ENCODE results near the gene HPSE2.
"Not testable (repeated sequence)": the region's sequence is repeated elsewhere in the genome, so short reads cannot be mapped to it uniquely, and the experiment has no call there.

The HPSE2 gene

GRCh38 chr10:99172950-99173349 lies 62.7 kb downstream of the HPSE2 start:
- no peak overlapping the region for H3K4me3 ChIP-seq (ENCODE audit: low read depth, low read length)
- H3K36me3 ChIP-seq: no peaks in the 10 kb centered on the region
- no peaks in the 10 kb centered on the region for H3K9me3 ChIP-seq (ENCODE audit: severe bottlenecking)
- peaks cover 62% of the 10 kb centered on the region for H3K27me3 ChIP-seq (ENCODE audit: insufficient read depth, low read depth, severe bottlenecking)
- H3K27ac ChIP-seq: no peak overlapping the region
- DNase-seq: no peak
- no peak for TF ChIP-seq CTCF (IDR thresholded peaks at IDR 0.05; ENCODE audit: low read depth, low read length)

GRCh38 chr10:99172128-99172738 lies 63.4 kb downstream of the HPSE2 start:
- Histone ChIP-seq H3K9me3 (ENCODE audit: severe bottlenecking) (no peaks in the 10 kb centered on the region), H3K27ac (no peak overlapping the region), H3K4me3 (ENCODE audit: low read depth, low read length) (no peak overlapping the region), H3K36me3 (no peaks in the 10 kb centered on the region), H3K27me3 (ENCODE audit: insufficient read depth, low read depth, severe bottlenecking) (peaks cover 69% of the 10 kb centered on the region)
- TF ChIP-seq CTCF (IDR thresholded peaks at IDR 0.05; ENCODE audit: low read depth, low read length): peak; percentile 63
- DNase-seq: peak; percentile 39

GRCh38 chr10:99170116-99170675 lies 65.5 kb downstream of the HPSE2 start:
- Histone ChIP-seq H3K4me3 (ENCODE audit: low read depth, low read length) (no peak overlapping the region), H3K9me3 (ENCODE audit: severe bottlenecking) (no peaks in the 10 kb centered on the region), H3K27me3 (ENCODE audit: insufficient read depth, low read depth, severe bottlenecking) (peaks cover 70% of the 10 kb centered on the region), H3K27ac (no peak overlapping the region), H3K36me3 (no peaks in the 10 kb centered on the region)
- no peak for TF ChIP-seq CTCF (IDR thresholded peaks at IDR 0.05; ENCODE audit: low read depth, low read length)
- no peak for DNase-seq

- Histone ChIP-seq H3K27me3 (ENCODE audit: insufficient read depth, low read depth, severe bottlenecking) (peaks cover 14% of the 10 kb centered on the region), H3K36me3 (no peaks in the 10 kb centered on the region), H3K4me3 (ENCODE audit: low read depth, low read length) (no peak overlapping the region), H3K27ac (no peak overlapping the region), H3K9me3 (ENCODE audit: severe bottlenecking) (no peaks in the 10 kb centered on the region)
- DNase-seq: no peak
- no peak for TF ChIP-seq CTCF (IDR thresholded peaks at IDR 0.05; ENCODE audit: low read depth, low read length)
Measured at GRCh38 chr10:99161165-99161564, 74.5 kb downstream of the HPSE2 start.

GRCh38 chr10:99143651-99144050 lies 92.0 kb downstream of the HPSE2 start:
- TF ChIP-seq CTCF (IDR thresholded peaks at IDR 0.05; ENCODE audit: low read depth, low read length): no peak

GRCh38 chr10:99143011-99143410 lies 92.6 kb downstream of the HPSE2 start:
- Histone ChIP-seq H3K4me3 (ENCODE audit: low read depth, low read length) (no peak overlapping the region), H3K9me3 (ENCODE audit: severe bottlenecking) (no peaks in the 10 kb centered on the region), H3K36me3 (no peaks in the 10 kb centered on the region), H3K27ac (no peak overlapping the region), H3K27me3 (ENCODE audit: insufficient read depth, low read depth, severe bottlenecking) (peaks cover 69% of the 10 kb centered on the region)
- no peak for TF ChIP-seq CTCF (IDR thresholded peaks at IDR 0.05; ENCODE audit: low read depth, low read length)
- no peak for DNase-seq

More at GRCh38 chr10:99143651-99144050, 92.0 kb downstream of the HPSE2 start:
- H3K4me3 ChIP-seq (ENCODE audit: low read depth, low read length): no peak overlapping the region
- H3K27me3 ChIP-seq (ENCODE audit: insufficient read depth, low read depth, severe bottlenecking): peaks cover 71% of the 10 kb centered on the region
- H3K9me3 ChIP-seq (ENCODE audit: severe bottlenecking): no peaks in the 10 kb centered on the region
- DNase-seq: no peak
- no peak overlapping the region for H3K27ac ChIP-seq
- no peaks in the 10 kb centered on the region for H3K36me3 ChIP-seq

- not testable (repeated sequence) for DNase-seq; H3K36me3 ChIP-seq; H3K27ac ChIP-seq; H3K4me3 ChIP-seq (ENCODE audit: low read depth, low read length); H3K9me3 ChIP-seq (ENCODE audit: severe bottlenecking)
- peaks cover 37% of the 10 kb centered on the region for H3K27me3 ChIP-seq (ENCODE audit: insufficient read depth, low read depth, severe bottlenecking)
Measured at GRCh38 chr10:99132897-99133296, 102.8 kb downstream of the HPSE2 start.

Data from WERI-Rb-1 (cell line).